ENCODE data around the gene CAPN12. TPM values are rescaled to one million over a fixed set of nuclear protein-coding genes. Genes with fewer than 3 reads are reported as not detected.
"Not testable (repeated sequence)": the region's sequence is repeated elsewhere in the genome, so short reads cannot be mapped to it uniquely, and the experiment has no call there.

The CAPN12 gene
- total RNA-seq, 1 experiment from 2014 or later = 3.0 TPM

GRCh38 chr19:38759590-38760003 lies 15.3 kb upstream of the CAPN12 start:
- DNase-seq = no peak
- no peaks in the 10 kb centered on the region for H3K27me3 ChIP-seq (ENCODE audit: control insufficient read depth, insufficient read depth, low read length)
- H3K36me3 ChIP-seq (replicated peaks; ENCODE audit: control insufficient read depth, insufficient read depth, low read length) = no peaks in the 10 kb centered on the region
- H3K4me3 ChIP-seq (ENCODE audit: insufficient read depth, low read depth, low read length) = no peak overlapping the region

GRCh38 chr19:38754196-38754595 lies 9.9 kb upstream of the CAPN12 start:
- H3K4me3 ChIP-seq (ENCODE audit: insufficient read depth, low read depth, low read length); H3K27me3 ChIP-seq (ENCODE audit: control insufficient read depth, insufficient read depth, low read length); H3K36me3 ChIP-seq (replicated peaks; ENCODE audit: control insufficient read depth, insufficient read depth, low read length); DNase-seq: not testable (repeated sequence)

- not testable (repeated sequence) for H3K36me3 ChIP-seq (replicated peaks; ENCODE audit: control insufficient read depth, insufficient read depth, low read length); H3K27me3 ChIP-seq (ENCODE audit: control insufficient read depth, insufficient read depth, low read length); DNase-seq; H3K4me3 ChIP-seq (ENCODE audit: insufficient read depth, low read depth, low read length)
Measured at GRCh38 chr19:38753783-38754182, 9.5 kb upstream of the CAPN12 start.

- DNase-seq = peak; percentile 53
- Histone ChIP-seq H3K4me3 (ENCODE audit: insufficient read depth, low read depth, low read length) (no peak overlapping the region), H3K27me3 (ENCODE audit: control insufficient read depth, insufficient read depth, low read length) (no peaks in the 10 kb centered on the region), H3K36me3 (replicated peaks; ENCODE audit: control insufficient read depth, insufficient read depth, low read length) (no peaks in the 10 kb centered on the region)
Measured at GRCh38 chr19:38745316-38745715, 1.0 kb upstream of the CAPN12 start.

- no peak overlapping the region for H3K4me3 ChIP-seq (ENCODE audit: insufficient read depth, low read depth, low read length)
- no peaks in the 10 kb centered on the region for H3K27me3 ChIP-seq (ENCODE audit: control insufficient read depth, insufficient read depth, low read length)
- H3K36me3 ChIP-seq (replicated peaks; ENCODE audit: control insufficient read depth, insufficient read depth, low read length) = no peaks in the 10 kb centered on the region
- DNase-seq = no peak
Measured at GRCh38 chr19:38744874-38745273, 600 bp upstream of the CAPN12 start.

- peak; percentile 54 for DNase-seq
- no peak overlapping the region for H3K4me3 ChIP-seq (ENCODE audit: insufficient read depth, low read depth, low read length)
- no peaks in the 10 kb centered on the region for H3K36me3 ChIP-seq (replicated peaks; ENCODE audit: control insufficient read depth, insufficient read depth, low read length)
- H3K27me3 ChIP-seq (ENCODE audit: control insufficient read depth, insufficient read depth, low read length) = no peaks in the 10 kb centered on the region
Measured at GRCh38 chr19:38743394-38744297, 628 bp downstream of the CAPN12 start.

- H3K4me3 ChIP-seq (ENCODE audit: insufficient read depth, low read depth, low read length) = no peak overlapping the region
- no peaks in the 10 kb centered on the region for H3K36me3 ChIP-seq (replicated peaks; ENCODE audit: control insufficient read depth, insufficient read depth, low read length)
- DNase-seq = peak; percentile 33
- H3K27me3 ChIP-seq (ENCODE audit: control insufficient read depth, insufficient read depth, low read length) = no peaks in the 10 kb centered on the region
Measured at GRCh38 chr19:38742906-38743305, 1.4 kb downstream of the CAPN12 start.

GRCh38 chr19:38742296-38742695 lies 2.0 kb downstream of the CAPN12 start:
- Histone ChIP-seq H3K27me3 (ENCODE audit: control insufficient read depth, insufficient read depth, low read length) (peaks cover 4% of the 10 kb centered on the region), H3K36me3 (replicated peaks; ENCODE audit: control insufficient read depth, insufficient read depth, low read length) (no peaks in the 10 kb centered on the region), H3K4me3 (ENCODE audit: insufficient read depth, low read depth, low read length) (no peak overlapping the region)
- peak; percentile 22 for DNase-seq

- Histone ChIP-seq H3K4me3 (ENCODE audit: insufficient read depth, low read depth, low read length) (no peak overlapping the region), H3K36me3 (replicated peaks; ENCODE audit: control insufficient read depth, insufficient read depth, low read length) (no peaks in the 10 kb centered on the region)
- peak; percentile 25 for DNase-seq
Measured at GRCh38 chr19:38741670-38742069, 2.6 kb downstream of the CAPN12 start.

GRCh38 chr19:38740932-38741331 lies 3.3 kb downstream of the CAPN12 start:
- no peak for DNase-seq
- Histone ChIP-seq H3K27me3 (ENCODE audit: control insufficient read depth, insufficient read depth, low read length) (peaks cover 9% of the 10 kb centered on the region), H3K4me3 (ENCODE audit: insufficient read depth, low read depth, low read length) (no peak overlapping the region), H3K36me3 (replicated peaks; ENCODE audit: control insufficient read depth, insufficient read depth, low read length) (no peaks in the 10 kb centered on the region)

More at GRCh38 chr19:38741670-38742069, 2.6 kb downstream of the CAPN12 start:
- H3K27me3 ChIP-seq (ENCODE audit: control insufficient read depth, insufficient read depth, low read length) = peaks cover 7% of the 10 kb centered on the region

- Histone ChIP-seq H3K4me3 (ENCODE audit: insufficient read depth, low read depth, low read length) (no peak overlapping the region), H3K27me3 (ENCODE audit: control insufficient read depth, insufficient read depth, low read length) (peaks cover 9% of the 10 kb centered on the region), H3K36me3 (replicated peaks; ENCODE audit: control insufficient read depth, insufficient read depth, low read length) (no peaks in the 10 kb centered on the region)
- DNase-seq = no peak
Measured at GRCh38 chr19:38740257-38740592, 4.0 kb downstream of the CAPN12 start.

- Histone ChIP-seq H3K36me3 (replicated peaks; ENCODE audit: control insufficient read depth, insufficient read depth, low read length) (no peaks in the 10 kb centered on the region), H3K4me3 (ENCODE audit: insufficient read depth, low read depth, low read length) (no peak overlapping the region), H3K27me3 (ENCODE audit: control insufficient read depth, insufficient read depth, low read length) (peaks cover 9% of the 10 kb centered on the region)
- peak; percentile 26 for DNase-seq
Measured at GRCh38 chr19:38739440-38740256, 4.6 kb downstream of the CAPN12 start.

- H3K4me3 ChIP-seq (ENCODE audit: insufficient read depth, low read depth, low read length) = no peak overlapping the region
- DNase-seq = peak; percentile 54
- peaks cover 9% of the 10 kb centered on the region for H3K27me3 ChIP-seq (ENCODE audit: control insufficient read depth, insufficient read depth, low read length)
- H3K36me3 ChIP-seq (replicated peaks; ENCODE audit: control insufficient read depth, insufficient read depth, low read length) = no peaks in the 10 kb centered on the region
Measured at GRCh38 chr19:38737921-38738737, 6.1 kb downstream of the CAPN12 start.

- Histone ChIP-seq H3K27me3 (ENCODE audit: control insufficient read depth, insufficient read depth, low read length) (peaks cover 9% of the 10 kb centered on the region), H3K36me3 (replicated peaks; ENCODE audit: control insufficient read depth, insufficient read depth, low read length) (no peaks in the 10 kb centered on the region), H3K4me3 (ENCODE audit: insufficient read depth, low read depth, low read length) (no peak overlapping the region)
- DNase-seq = peak; percentile 63
Measured at GRCh38 chr19:38737281-38737865, 6.9 kb downstream of the CAPN12 start.

Measured in H7 (cell line).